ENCODE data around the gene DUSP8. TPM values are rescaled to one million over a fixed set of nuclear protein-coding genes. Genes with fewer than 3 reads are reported as not detected.
A peak's percentile ranks its signal among the peaks of the same experiment; 100 is the strongest.

Gene DUSP8
- total RNA-seq, 4 donors from 2014 or later, result 2.5 to 8.5 (median 4.8) TPM

DNA sequence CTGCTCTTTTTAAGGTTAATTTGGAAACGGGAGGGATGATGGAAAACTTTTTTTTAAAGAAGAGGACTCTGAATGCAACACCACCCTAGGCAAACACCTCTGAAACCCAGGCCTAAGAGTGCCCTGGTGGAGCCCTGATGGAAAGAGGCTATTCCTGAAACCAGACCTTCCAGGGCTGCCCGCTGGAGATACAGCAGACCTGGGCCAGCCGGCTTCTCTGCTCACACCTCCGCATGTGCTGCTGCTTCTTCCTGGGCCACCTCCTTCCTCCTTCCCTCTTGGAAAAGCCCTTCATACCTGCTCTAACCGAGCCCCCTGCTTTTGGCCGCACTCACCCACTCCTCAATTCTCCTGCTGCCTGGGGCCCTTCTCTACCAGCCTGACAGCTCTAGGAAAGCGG, 37.9 kb downstream of the DUSP8 start:
- peaks cover 76 to 81% (median 77%) of the 10 kb centered on the region in 4 donors for H3K4me1 ChIP-seq
- no peak overlapping the region for H3K4me3 ChIP-seq
- peak overlapping the region in 2 of 4 donors; percentile 0 to 27 for H3K27ac ChIP-seq (replicated peaks in 1 of 4)
- no peaks in the 10 kb centered on the region for H3K27me3 ChIP-seq
- 83% methylated on average over 7 of the region's 7 CpGs for WGBS
- no peaks in the 10 kb centered on the region for H3K9me3 ChIP-seq
- intact Hi-C loops (cut with DNase I), result no loop called here
- DNase-seq (ENCODE audit: extremely low spot score), result no peak
- TF ChIP-seq EP300 (IDR thresholded peaks at IDR 0.05) (no peak), POLR2A (IDR thresholded peaks at IDR 0.05; ENCODE audit: low read depth) (no peak), POLR2AphosphoS5 (IDR thresholded peaks at IDR 0.05) (no peak)
- TF ChIP-seq, protein P1, sequence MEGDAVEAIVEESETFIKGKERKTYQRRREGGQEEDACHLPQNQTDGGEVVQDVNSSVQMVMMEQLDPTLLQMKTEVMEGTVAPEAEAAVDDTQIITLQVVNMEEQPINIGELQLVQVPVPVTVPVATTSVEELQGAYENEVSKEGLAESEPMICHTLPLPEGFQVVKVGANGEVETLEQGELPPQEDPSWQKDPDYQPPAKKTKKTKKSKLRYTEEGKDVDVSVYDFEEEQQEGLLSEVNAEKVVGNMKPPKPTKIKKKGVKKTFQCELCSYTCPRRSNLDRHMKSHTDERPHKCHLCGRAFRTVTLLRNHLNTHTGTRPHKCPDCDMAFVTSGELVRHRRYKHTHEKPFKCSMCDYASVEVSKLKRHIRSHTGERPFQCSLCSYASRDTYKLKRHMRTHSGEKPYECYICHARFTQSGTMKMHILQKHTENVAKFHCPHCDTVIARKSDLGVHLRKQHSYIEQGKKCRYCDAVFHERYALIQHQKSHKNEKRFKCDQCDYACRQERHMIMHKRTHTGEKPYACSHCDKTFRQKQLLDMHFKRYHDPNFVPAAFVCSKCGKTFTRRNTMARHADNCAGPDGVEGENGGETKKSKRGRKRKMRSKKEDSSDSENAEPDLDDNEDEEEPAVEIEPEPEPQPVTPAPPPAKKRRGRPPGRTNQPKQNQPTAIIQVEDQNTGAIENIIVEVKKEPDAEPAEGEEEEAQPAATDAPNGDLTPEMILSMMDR (IDR thresholded peaks at IDR 0.05), result no peak
- peaks cover 0 to 32% (median 7%) of the 10 kb centered on the region in 4 donors for H3K36me3 ChIP-seq

GRCh38 chr11:1533342-1533725, 38.7 kb downstream of the DUSP8 start:
- H3K27ac ChIP-seq (replicated peaks in 1 of 4), result peak overlapping the region; percentile 28 to 81 (median 52)
- no peaks in the 10 kb centered on the region for H3K27me3 ChIP-seq
- intact Hi-C loops (cut with DNase I), result no loop called here
- DNase-seq (ENCODE audit: extremely low spot score), result no peak
- H3K4me3 ChIP-seq, result no peak overlapping the region
- H3K9me3 ChIP-seq, result no peaks in the 10 kb centered on the region
- WGBS, result 93% methylated on average over 7 of the region's 10 CpGs
- H3K4me1 ChIP-seq, result peaks cover 84 to 89% (median 86%) of the 10 kb centered on the region in 4 donors
- TF ChIP-seq POLR2AphosphoS5 (IDR thresholded peaks at IDR 0.05) (no peak), POLR2A (IDR thresholded peaks at IDR 0.05; ENCODE audit: low read depth) (no peak), EP300 (IDR thresholded peaks at IDR 0.05) (no peak)
- TF ChIP-seq, protein P1 (IDR thresholded peaks at IDR 0.05), result no peak
- H3K36me3 ChIP-seq, result peaks cover 0 to 32% (median 7%) of the 10 kb centered on the region in 4 donors

- TF ChIP-seq POLR2A (IDR thresholded peaks at IDR 0.05; ENCODE audit: low read depth), result no peak
- TF ChIP-seq EP300 (IDR thresholded peaks at IDR 0.05), result no peak
- TF ChIP-seq, protein P1 (IDR thresholded peaks at IDR 0.05), result no peak
- TF ChIP-seq POLR2AphosphoS5 (IDR thresholded peaks at IDR 0.05), result no peak
- Histone ChIP-seq H3K27ac (replicated peaks in 1 of 4) (peak overlapping the region; percentile 57 to 81 (median 67)), H3K4me3 (no peak overlapping the region), H3K27me3 (no peaks in the 10 kb centered on the region), H3K36me3 (peaks cover 0 to 32% (median 7%) of the 10 kb centered on the region in 4 donors), H3K4me1 (peaks cover 90 to 95% (median 91%) of the 10 kb centered on the region in 4 donors), H3K9me3 (no peaks in the 10 kb centered on the region)
- WGBS, result 72% methylated on average over 20 of the region's 20 CpGs
- intact Hi-C loops (cut with DNase I), result no loop called here
- no peak for DNase-seq (ENCODE audit: extremely low spot score)
Observed at GRCh38 chr11:1532606-1533341, 39.3 kb downstream of the DUSP8 start.

- Histone ChIP-seq H3K4me3 (no peak overlapping the region), H3K27ac (replicated peaks in 1 of 4) (peak overlapping the region; percentile 50 to 81 (median 64)), H3K36me3 (peaks cover 0 to 32% (median 7%) of the 10 kb centered on the region in 4 donors), H3K9me3 (no peaks in the 10 kb centered on the region), H3K4me1 (peaks cover 91 to 95% (median 92%) of the 10 kb centered on the region in 4 donors), H3K27me3 (no peaks in the 10 kb centered on the region)
- intact Hi-C loops (cut with DNase I), result no loop called here
- 44% methylated on average over 12 of the region's 17 CpGs for WGBS
- DNase-seq (ENCODE audit: extremely low spot score), result no peak
- TF ChIP-seq, protein P1 (IDR thresholded peaks at IDR 0.05), result no peak
- TF ChIP-seq POLR2A (IDR thresholded peaks at IDR 0.05; ENCODE audit: low read depth), result no peak
- TF ChIP-seq POLR2AphosphoS5 (IDR thresholded peaks at IDR 0.05), result peak in 1 of 2 donors; percentile 27
Observed at GRCh38 chr11:1532014-1532586, 40.0 kb downstream of the DUSP8 start.

Data from esophagus muscularis mucosa (tissue), 4 donors.